ENCODE measurements around the gene FARP1.

DNA sequence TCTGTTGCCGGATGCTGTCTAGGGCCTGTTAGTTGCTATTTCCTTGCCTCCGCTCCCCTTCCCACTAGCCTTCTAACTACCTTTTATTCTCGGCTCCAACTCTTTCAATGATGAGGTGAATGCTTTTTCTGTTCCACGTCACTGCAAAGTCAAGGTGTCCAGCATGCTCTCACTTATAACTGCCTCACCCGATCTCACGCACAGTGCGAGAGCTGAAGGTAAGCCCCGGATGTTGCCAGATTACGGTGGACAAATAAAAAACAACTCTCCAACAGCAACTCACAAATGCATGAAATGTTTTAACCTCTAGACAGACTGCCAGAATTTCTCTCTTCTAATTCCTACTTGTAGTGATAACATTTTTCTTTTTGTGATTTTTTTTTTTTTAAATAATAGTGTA lies 264.1 kb downstream of the FARP1 start:
- no peak for TF ChIP-seq EZH2phosphoT487 (IDR thresholded peaks at IDR 0.05; ENCODE audit: borderline replicate concordance, low read depth, low read length)
- TF ChIP-seq, protein P1, sequence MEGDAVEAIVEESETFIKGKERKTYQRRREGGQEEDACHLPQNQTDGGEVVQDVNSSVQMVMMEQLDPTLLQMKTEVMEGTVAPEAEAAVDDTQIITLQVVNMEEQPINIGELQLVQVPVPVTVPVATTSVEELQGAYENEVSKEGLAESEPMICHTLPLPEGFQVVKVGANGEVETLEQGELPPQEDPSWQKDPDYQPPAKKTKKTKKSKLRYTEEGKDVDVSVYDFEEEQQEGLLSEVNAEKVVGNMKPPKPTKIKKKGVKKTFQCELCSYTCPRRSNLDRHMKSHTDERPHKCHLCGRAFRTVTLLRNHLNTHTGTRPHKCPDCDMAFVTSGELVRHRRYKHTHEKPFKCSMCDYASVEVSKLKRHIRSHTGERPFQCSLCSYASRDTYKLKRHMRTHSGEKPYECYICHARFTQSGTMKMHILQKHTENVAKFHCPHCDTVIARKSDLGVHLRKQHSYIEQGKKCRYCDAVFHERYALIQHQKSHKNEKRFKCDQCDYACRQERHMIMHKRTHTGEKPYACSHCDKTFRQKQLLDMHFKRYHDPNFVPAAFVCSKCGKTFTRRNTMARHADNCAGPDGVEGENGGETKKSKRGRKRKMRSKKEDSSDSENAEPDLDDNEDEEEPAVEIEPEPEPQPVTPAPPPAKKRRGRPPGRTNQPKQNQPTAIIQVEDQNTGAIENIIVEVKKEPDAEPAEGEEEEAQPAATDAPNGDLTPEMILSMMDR (conservative IDR thresholded peaks at IDR 0.05; ENCODE audit: low read length) = no peak
